SK-N-DZ (cell line): Measurements from ENCODE around the gene GPANK1.

Experiments used
- DNase-seq: peaks from one replicate; pipeline ENCODE4 v3.0.0-alpha.2; 2015; ENCODE audit warnings: low spot score

Gene GPANK1

DNA sequence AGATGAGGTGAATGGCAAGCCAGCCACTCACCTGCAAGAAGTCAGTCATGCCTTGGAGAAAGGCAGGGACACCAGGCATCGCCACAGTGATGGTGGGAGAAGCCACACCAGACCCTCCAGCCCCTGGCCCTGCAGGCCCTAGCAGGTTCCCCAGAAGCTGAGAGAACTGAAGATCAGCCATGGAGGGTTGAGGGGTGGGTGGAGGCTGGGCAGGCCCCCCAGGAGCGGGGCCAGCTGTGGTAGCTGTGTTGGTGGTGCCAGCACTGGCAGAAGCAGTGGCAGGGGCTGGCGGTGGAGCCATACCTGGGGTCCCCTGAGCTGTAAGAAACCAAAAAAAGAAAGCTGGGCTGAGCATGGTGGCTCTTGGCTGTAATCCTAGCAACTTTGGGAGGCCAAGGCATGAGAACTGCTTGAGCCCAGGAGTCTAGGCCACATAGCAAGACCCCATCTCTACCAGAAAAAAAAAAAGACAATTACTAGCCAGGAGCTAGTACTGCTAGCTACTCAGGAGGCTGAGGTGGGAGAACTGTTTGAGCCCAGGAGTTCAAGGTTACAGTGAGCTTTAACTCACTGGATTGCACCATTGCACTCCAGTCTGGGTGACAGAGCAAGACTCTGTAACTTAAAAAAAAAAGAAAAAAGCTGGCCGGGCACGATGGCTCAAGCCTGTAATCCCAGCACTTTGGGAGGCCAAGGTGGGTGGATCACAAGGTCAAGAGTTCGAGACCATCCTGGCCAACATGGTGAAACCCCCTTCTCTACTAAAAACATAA is 21.8 kb downstream of the GPANK1 start:
- DNase-seq, result no peak

DNA sequence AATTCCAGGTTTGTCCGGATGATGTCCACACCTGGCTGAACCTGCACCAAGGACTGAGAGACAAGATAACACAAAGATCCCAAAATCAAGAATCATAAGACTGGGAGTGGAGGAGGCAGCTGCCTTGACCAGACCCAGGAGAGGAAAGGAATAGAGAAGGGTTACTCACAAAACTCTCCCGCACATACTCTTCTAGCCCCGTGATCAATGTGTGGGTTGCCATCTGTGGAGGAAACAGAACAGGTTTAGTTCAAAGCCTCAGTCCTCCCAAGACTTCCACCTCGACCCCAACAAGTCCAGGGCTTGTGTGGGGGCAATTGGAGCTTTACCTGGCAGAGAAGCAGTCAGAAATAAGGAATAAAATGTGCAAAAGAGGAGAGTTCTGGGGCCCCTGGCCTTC is 23.4 kb downstream of the GPANK1 start:
- no peak for DNase-seq

DNA sequence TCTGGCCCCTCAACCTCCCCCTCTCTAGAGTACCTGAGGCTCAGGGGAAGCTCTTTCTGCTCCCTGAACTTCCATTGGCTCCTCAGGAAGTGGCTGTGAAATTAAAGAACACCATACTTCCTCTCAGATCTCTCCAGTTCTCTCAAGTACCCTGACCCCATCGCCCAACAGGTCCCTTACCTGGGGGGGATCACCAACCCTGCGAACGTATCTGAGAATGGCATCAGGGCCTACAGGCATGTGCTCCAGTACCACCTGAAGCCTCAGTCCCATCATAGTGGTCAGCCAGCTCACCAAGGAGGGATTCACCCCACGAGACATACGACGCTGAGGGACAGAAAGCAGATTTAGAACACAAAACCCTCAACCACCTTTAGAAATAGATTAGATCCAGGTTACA is 24.2 kb downstream of the GPANK1 start:
- DNase-seq, result no peak

DNA sequence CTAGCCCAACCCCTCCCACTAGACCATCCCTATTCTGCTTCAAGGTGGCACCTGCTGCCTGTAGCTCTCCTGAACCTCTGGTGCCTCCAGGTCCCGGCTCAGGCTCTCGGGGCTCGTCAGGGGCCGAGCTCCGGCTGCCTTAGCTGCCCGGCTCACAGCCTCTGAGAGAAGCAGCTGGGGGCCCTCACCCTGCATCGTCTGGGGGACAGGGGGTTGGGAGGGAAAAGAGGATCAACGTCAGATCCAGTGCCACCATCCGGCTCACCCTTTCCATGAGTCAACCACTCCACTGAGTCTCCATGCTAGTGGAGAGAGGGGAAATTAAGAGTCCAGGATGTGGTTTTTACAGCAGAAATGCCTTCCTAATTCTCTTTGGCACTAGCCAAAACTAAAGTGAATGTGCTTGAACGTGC is 25.3 kb downstream of the GPANK1 start:
- DNase-seq, result no peak

DNA sequence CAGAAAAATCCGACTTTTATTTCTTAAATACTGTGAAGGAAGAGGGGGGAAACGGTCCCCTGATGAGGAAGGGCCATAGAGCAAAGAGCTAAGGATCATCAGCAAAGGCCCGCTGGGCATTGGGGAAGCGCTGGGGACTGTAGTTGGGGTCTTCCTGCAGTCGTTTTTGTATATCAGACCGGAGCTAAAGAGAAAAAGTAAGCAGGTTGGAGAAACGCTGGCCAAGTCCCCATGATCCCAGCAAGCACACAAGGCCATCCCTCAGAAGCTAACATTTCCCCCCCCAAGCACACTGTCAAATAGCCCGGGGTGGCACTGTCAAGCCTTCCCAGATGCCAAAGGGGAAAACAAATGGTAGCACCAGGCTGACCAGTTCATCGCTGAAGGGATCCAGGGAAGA is 25.8 kb downstream of the GPANK1 start:
- DNase-seq, result no peak

DNA sequence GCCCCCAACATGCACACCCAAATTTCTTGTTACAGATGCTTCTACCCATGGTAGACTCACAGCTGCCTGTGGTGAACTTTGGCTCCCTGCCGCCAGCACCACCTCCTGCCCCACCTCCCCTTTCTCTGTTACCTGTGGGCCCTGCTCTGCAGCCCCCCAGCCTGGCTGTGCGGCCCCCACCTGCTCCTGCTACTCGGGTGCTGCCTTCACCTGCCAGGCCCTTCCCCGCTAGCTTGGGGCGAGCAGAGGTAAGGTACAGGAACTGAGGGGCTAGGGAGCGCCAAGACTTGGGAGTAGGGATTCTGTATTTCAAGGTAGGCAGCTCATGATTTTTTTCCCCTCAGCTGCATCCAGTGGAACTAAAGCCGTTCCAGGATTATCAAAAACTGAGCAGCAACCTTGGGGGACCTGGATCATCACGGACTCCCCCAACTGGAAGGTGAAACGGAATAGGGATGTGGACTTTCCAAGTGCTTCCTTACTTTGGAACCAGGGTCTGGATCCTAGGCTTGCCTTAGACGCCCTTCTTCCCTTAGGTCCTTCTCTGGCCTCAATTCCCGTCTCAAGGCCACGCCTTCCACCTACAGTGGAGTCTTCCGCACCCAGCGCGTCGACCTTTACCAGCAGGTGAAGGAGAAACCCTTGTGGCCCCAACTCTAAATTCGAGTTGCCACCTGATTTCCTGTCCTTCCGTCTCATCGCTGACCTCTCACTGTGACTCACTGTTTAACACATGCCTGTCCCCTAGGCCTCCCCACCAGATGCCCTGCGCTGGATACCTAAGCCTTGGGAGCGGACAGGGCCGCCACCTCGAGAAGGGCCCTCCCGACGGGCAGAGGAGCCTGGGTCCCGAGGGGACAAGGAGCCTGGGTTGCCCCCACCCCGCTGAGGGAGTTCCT is 27.9 kb downstream of the GPANK1 start:
- no peak for DNase-seq

DNA sequence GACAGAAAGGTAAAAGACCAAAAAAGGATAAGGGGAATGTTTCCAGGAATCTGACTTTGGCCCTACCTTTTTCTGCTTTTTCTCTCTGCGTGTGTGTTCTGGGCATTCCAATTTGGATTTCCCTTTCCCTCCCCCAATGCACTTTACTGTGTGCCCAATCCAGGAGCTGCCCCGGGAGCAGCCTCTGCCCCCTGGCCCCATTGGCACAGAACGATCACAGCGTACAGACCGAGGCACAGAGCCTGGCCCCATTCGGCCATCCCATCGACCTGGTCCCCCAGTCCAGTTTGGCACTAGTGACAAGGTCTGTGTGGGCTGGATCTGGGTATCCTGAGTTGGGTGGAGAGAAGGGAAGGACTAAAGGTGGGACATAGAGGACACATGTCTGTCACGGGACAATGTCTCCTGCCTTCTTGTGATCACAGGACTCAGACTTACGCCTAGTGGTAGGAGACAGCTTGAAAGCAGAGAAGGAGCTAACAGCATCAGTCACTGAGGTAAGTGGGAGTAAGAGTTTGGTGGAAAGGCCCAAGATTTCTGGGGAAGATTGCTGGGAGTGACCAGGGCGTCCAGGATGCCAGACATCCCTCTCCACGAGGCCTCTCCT is 29.7 kb downstream of the GPANK1 start:
- DNase-seq, result no peak

DNA sequence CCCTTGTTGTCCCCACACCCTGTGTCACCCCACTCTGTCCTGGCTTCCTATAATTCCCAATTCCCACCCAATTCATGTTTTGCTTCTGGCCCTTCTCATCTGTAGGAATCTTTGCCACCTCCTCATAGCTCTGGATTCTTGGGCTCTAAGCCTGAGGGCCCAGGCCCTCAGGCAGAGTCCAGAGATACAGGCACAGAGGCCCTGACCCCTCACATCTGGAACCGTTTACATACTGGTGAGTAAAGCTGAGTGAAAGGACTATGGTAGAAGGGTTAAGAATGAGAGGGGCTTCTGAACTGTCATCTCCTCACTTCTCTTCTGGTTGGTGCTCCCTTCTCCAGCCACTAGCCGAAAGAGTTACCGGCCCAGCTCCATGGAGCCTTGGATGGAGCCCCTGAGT is 30.7 kb downstream of the GPANK1 start:
- no peak for DNase-seq

DNA sequence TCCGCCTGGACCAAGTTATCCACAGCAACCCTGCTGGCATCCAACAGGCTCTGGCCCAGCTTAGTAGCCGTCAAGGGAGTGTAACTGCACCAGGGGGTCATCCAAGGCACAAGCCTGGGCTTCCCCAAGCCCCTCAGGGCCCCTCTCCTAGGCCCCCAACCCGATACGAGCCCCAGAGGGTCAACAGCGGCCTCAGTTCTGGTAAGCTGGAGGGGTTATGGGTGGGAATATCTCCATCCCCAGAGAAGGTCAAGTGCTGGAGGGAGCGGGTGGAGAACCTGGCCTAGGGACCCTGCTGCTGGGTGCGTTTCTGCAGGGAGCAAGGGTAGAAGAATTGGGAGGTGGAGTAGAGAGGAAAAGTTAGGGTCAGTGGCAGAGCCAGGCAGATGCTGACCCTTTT is 31.4 kb downstream of the GPANK1 start:
- DNase-seq, result no peak

DNA sequence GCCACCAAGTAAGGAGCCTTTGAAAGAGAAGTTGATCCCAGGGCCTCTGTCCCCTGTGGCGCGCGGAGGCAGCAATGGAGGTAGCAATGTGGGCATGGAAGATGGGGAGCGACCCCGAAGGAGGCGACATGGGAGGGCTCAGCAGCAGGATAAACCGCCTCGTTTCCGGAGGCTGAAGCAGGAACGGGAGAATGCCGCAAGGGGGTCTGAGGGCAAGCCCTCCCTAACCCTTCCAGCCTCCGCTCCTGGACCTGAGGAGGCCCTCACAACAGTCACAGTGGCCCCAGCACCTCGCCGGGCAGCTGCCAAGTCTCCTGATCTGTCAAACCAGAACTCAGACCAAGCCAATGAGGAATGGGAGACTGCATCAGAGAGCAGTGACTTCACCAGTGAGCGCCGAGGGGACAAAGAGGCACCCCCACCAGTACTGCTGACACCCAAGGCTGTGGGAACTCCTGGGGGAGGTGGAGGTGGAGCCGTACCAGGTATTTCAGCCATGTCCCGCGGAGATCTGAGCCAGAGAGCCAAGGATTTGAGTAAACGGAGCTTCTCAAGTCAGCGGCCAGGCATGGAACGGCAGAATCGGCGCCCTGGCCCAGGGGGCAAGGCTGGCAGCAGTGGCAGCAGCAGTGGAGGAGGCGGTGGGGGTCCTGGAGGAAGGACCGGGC is 32.4 kb downstream of the GPANK1 start:
- DNase-seq, result no peak

DNA sequence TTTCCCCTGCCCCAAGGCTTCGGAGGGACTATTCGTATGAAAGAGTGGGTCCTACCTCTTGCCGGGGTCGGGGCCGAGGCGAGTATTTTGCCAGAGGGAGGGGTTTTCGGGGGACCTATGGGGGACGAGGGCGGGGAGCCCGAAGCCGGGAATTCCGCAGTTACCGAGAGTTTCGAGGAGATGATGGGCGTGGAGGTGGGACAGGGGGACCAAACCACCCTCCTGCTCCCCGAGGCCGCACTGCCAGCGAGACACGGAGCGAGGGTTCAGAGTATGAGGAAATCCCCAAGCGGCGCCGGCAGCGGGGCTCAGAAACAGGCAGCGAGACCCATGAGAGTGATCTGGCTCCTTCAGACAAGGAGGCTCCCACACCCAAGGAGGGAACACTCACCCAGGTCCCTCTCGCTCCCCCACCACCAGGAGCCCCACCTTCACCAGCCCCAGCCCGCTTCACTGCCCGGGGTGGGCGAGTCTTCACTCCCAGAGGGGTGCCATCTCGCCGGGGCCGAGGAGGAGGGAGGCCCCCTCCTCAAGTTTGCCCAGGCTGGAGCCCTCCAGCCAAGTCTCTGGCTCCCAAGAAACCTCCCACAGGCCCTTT is 33.0 kb downstream of the GPANK1 start:
- no peak for DNase-seq

DNA sequence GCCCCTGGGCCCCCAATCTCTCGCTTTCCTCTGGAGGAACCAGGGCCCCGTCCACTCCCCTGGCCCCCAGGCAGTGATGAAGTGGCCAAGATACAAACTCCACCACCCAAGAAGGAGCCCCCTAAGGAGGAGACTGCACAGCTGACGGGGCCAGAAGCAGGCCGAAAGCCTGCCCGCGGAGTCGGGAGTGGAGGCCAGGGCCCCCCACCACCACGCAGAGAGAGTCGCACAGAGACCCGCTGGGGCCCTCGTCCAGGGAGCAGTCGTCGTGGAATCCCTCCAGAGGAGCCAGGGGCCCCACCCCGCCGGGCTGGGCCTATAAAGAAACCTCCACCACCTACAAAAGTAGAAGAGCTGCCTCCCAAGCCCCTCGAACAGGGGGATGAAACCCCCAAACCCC is 33.6 kb downstream of the GPANK1 start:
- DNase-seq, result no peak

DNA sequence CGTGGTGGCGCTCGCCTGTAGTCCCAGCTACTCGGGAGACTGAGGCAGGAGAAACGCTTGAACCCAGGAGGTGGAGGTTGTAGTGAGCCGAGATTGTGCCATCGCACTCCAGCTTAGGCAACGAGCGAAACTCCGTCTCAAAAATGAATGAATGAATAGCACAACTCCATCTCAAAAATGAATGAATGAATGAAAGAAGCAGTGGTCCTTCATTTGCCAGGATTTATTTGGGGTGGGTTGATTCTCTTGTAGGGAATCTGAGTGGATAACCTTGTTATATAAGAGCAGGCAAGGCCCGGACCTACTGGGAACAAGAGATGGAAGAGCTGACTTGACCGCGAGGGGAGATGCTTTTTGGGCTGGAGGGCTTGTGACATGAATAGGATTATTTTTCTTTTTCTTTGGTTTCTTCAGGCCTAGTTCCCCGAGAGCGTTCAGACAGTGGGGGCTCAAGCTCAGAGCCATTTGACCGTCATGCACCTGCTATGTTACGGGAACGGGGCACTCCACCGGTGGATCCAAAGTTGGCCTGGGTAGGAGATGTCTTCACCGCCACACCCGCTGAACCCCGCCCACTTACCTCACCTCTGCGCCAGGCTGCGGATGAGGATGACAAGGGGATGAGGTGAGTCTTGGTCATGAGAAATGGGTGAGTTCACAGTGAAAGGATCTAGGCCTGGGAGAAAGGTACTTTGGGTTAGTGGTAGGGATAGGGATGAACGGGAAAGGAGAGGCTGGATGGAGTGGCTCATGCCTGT is 34.4 kb downstream of the GPANK1 start:
- DNase-seq, result no peak

DNA sequence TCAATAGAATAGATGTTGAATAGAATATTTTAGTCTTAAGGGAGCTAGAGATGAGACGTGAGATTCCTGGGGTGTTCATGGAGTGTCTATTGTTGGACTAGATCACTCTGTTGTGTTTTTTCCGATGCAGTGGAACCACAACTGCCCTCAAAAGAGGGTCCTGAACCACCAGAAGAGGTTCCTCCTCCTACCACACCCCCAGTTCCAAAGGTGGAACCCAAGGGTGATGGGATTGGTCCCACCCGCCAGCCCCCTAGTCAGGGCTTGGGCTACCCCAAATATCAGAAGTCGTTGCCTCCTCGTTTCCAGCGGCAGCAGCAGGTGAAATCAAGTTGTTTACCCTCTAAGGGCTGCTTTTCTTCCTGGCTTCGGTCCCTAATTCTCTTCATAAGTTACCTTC is 35.8 kb downstream of the GPANK1 start:
- DNase-seq, result no peak

DNA sequence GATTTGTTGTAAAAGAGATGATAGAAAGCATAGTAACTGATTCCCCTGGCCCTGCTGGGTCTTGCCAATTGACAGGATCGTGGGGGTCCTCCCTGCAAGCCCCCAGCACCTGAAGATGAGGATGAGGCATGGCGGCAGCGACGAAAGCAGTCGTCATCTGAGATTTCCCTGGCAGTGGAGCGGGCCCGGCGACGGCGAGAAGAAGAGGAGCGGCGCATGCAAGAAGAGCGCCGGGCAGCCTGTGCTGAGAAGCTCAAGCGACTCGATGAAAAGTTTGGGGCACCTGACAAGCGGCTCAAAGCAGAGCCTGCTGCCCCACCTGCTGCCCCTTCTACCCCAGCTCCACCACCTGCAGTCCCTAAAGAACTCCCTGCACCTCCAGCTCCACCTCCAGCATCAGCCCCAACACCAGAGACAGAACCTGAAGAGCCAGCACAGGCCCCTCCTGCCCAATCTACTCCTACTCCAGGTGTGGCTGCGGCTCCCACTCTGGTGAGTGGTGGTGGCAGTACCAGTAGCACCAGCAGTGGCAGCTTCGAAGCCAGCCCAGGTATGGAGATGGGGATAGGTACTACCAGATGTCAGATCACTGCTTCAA is 37.0 kb downstream of the GPANK1 start:
- DNase-seq, result no peak

DNA sequence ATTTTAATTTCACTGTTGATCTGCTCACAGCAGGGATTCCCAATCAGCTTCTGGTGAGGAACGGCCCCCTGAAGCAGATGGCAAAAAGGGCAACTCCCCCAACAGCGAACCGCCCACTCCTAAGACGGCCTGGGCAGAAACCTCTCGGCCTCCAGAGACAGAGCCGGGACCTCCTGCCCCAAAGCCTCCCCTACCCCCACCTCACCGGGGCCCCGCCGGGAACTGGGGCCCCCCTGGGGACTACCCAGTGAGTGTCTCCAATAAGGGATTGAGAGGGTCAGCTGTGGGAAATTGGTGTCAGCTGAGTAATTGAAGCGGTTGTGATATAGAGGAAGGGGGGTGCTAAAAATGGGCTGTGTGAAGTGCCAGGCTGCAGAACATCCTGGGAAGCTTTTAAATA is 37.8 kb downstream of the GPANK1 start:
- no peak for DNase-seq

DNA sequence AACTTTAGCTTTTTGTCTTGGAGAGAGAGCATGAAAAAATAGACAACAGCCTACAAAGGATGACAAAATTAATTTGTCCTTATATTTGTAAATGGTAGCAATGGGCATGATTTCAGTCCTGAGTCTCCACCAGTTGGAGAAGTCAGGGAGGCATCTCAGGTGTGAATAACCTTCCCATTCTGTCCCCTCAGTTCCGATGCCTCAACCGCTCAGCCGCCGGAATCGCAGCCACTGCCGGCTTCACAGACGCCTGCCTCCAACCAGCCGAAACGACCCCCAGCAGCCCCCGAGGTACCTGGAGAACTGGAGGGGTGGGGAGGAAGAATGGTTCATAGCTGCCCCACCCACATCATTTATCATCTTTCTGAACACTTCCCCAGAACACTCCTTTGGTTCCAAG is 40.7 kb downstream of the GPANK1 start:
- DNase-seq, result no peak

DNA sequence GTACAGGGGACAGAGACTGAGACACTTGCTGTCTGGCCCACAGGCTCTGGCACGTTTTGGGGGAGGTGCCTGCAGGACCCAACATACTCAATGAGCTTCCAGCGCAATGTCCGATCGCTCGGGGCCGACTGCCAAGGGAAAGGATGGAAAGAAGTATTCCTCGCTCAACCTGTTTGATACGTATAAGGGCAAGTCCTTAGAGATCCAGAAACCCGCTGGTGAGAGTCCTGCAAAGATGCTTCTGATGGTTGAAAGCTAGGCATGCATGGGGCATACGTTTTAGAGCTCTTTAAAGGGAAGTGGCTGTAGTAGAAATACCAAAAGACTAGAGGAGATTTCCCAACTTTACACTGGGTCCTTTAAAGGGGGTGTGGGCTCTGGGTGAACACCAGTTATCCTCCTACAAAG is 42.1 kb downstream of the GPANK1 start:
- DNase-seq, result no peak

DNA sequence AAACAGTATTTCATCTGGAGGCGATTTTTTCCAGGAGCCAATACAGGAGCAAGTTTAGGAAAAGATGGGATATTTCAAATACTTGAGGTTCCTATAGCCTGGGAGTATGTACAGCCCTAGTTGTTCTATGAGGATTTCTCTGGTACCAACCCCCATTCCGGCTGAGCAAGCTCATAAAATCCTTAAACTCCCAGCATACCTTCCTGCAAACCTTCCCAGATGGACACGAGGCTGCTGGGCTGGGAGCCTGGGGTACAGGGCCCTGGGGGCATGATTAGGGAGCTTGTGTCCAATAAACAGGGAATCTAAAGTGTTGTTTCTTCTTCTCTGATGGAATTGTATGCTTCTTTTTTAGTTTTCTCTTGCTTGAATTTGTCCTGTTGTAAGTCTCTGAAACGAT is 42.8 kb downstream of the GPANK1 start:
- no peak for DNase-seq

DNA sequence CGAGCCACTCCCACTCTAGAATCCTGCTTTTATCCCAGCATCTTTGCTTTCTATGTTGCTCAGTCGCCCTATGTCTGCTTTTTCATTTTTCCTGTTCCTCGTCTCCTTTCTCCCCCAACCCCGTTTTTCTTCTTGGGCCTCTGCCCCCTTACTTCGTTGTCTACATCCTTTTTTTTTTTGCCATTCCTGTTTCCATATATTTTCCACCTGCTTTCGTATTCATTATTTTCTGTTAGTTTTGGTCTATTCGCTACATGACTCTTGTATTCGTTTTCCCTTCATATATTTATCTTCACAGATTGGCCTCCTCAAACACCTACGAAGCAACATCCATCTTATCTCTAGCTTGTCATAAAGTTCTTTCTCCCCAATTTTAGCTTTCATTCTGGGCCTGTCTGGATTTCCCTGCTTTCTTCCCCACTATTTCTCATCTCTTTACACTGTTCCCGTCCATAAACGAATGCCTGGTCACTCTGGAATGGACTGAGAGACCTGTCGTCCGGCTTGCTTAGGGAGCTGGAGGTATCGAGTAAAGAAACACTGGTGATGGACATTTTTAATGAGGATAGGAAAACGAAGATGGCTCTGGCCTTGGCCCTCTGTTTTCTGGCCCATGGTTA is 43.4 kb downstream of the GPANK1 start:
- DNase-seq, result no peak
